Neural cell (in vitro differentiated cells): ENCODE data around the gene SLC10A3.

Experiments used
- CTCF ChIP-seq: fragments of 450-650 bp; IDR thresholded peaks from 2 replicates; pipeline ENCODE4 v1.5.1; 2014; ENCODE audit warnings: antibody characterized with exemption, mild to moderate bottlenecking, moderate library complexity; ENCODE audit not compliant: poor library complexity, severe bottlenecking
- POLR2AphosphoS5 ChIP-seq: IDR thresholded peaks from 2 replicates; pipeline ENCODE4 v1.6.1; 2012
- REST ChIP-seq: IDR thresholded peaks from 2 replicates; pipeline ENCODE4 v1.6.1; 2012; ENCODE audit warnings: borderline replicate concordance
- TAF1 ChIP-seq: IDR thresholded peaks from 2 replicates; pipeline ENCODE4 v1.6.1; 2012; ENCODE audit warnings: low read depth

- TF ChIP-seq CTCF (no peak), REST (no peak), POLR2AphosphoS5 (no peak), TAF1 (no peak)
Observed at GRCh38 chrX:154485150-154486051, 5.0 kb downstream of the SLC10A3 start.
